Hepatocyte (in vitro differentiated cells): Measurements from ENCODE around the gene BCAN.

ENCODE experiments used
- CTCF ChIP-seq: fragments of 200-600 bp; sonication (generic); IDR thresholded peaks from 2 replicates; pipeline ENCODE4 v1.5.1; 2016; ENCODE audit warnings: antibody characterized with exemption, mild to moderate bottlenecking; ENCODE audit not compliant: poor library complexity
- EZH2 ChIP-seq: fragments of 200-600 bp; sonication (generic); IDR thresholded peaks from 2 replicates; pipeline ENCODE4 v1.6.1; 2016; ENCODE audit warnings: antibody characterized with exemption, mild to moderate bottlenecking, borderline replicate concordance
- EZH2phosphoT487 ChIP-seq: fragments of 200-600 bp; sonication (generic); IDR thresholded peaks from one replicate; pipeline ENCODE4 v1.6.1; 2018; ENCODE audit warnings: antibody characterized with exemption, mild to moderate bottlenecking, low read depth, moderate library complexity; ENCODE audit not compliant: unreplicated experiment, severe bottlenecking

DNA sequence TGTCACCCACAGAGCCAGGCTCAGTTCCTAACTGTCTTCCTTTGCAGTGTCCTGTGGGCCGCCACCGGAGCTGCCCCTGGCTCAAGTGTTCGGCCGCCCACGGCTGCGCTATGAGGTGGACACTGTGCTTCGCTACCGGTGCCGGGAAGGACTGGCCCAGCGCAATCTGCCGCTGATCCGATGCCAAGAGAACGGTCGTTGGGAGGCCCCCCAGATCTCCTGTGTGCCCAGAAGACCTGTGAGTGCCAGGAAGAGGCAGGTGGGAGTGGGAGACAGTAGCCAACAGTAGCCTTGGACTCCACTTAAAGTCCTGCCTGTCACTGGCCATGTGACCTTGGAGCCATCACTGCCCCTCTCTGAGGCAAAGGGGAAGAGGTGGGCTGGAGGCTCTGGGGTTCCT lies 16.6 kb downstream of the BCAN start:
- no peak for TF ChIP-seq CTCF
- no peak for TF ChIP-seq EZH2phosphoT487
- no peak for TF ChIP-seq EZH2
